Measurements from ENCODE around the gene CALN1.
"Not testable (repeated sequence)": the region's sequence is repeated elsewhere in the genome, so short reads cannot be mapped to it uniquely, and the experiment has no call there.

Gene CALN1

GRCh38 chr7:71846160-71846559 lies 566.0 kb downstream of the CALN1 start:
- no peak for DNase-seq

GRCh38 chr7:71843676-71844075 lies 568.5 kb downstream of the CALN1 start:
- DNase-seq: no peak

DNA sequence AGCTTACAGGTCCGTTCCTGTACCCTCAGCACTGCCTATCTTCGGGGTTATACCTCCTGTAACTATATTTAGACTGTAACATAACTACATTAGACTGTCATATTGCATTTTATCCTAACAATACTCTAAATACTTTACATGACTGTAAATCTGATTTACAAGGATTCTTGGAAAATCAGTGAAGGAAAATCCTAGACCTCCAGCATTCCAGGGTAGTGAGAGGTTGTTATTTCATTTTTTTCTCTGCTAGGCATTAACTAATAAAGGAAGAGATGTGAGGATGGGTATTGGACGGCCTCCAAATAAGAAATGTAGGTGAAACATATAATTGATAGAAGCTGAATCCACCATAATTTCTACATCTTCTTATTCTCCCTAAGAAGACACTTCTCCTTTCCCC lies 569.4 kb downstream of the CALN1 start:
- no peak for DNase-seq

DNA sequence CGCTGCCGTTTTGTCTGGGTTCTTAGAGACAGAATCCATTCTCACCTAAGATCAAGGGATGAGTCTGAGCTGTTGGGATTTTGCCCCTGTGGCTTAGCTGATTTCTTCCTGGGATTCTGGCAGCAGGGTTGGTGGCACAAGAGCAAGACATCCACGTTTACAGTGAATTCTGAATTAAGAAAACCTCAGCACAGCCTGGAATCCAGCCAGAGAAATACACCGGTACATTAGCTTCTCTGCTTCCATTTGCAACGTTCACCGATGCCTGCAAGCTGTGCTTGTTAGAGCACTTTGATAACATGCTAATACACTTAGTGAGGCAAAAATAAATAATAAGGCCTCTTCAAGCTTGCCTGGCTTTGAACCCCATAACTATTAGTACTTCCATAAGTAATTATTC lies 569.8 kb downstream of the CALN1 start:
- no peak for DNase-seq

GRCh38 chr7:71835056-71835455 lies 577.1 kb downstream of the CALN1 start:
- DNase-seq: no peak

GRCh38 chr7:71829515-71829914 lies 582.6 kb downstream of the CALN1 start:
- no peak for DNase-seq

GRCh38 chr7:71828361-71828760 lies 583.8 kb downstream of the CALN1 start:
- DNase-seq: no peak

GRCh38 chr7:71826141-71826540 lies 586.0 kb downstream of the CALN1 start:
- no peak for DNase-seq

GRCh38 chr7:71824006-71824760 lies 588.0 kb downstream of the CALN1 start:
- DNase-seq: no peak

- not testable (repeated sequence) for DNase-seq
These were observed 589.7 kb downstream of the CALN1 start for GRCh38 chr7:71822406-71822805.

- DNase-seq: no peak
These were observed 594.2 kb downstream of the CALN1 start for GRCh38 chr7:71817916-71818315.

GRCh38 chr7:71808115-71808514 lies 604.0 kb downstream of the CALN1 start:
- no peak for DNase-seq

- no peak for DNase-seq
These were observed 607.9 kb downstream of the CALN1 start for GRCh38 chr7:71804256-71804655.

GRCh38 chr7:71801976-71802375 lies 610.2 kb downstream of the CALN1 start:
- no peak for DNase-seq

DNA sequence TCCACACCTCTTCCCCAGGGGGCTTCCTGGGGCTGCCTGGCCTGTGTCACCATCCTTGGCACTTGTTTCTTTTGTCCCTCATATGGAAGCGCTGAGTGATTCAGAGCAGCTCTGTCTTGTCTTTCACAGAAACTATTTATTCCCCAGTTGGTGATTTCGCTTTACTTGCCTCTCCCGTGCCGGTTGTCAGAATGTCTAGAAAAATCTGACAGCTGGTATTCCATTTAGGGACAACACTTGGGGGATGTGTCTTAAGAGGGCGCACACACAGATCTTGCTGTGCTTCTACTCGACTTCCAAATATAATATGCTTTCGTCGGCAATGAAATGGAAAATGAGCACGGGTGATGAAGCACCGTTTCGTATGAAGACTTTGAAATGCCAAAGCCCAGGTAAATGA lies 611.8 kb downstream of the CALN1 start:
- DNase-seq: no peak

GRCh38 chr7:71795410-71795809 lies 616.7 kb downstream of the CALN1 start:
- no peak for DNase-seq

GRCh38 chr7:71793251-71793650 lies 618.9 kb downstream of the CALN1 start:
- no peak for DNase-seq

GRCh38 chr7:71787513-71787912 lies 624.6 kb downstream of the CALN1 start:
- DNase-seq: no peak

GRCh38 chr7:71785216-71785615 lies 626.9 kb downstream of the CALN1 start:
- DNase-seq: no peak

- no peak for DNase-seq
These were observed 627.4 kb downstream of the CALN1 start for GRCh38 chr7:71784781-71785180.

GRCh38 chr7:71784180-71784579 lies 628.0 kb downstream of the CALN1 start:
- DNase-seq: no peak

- no peak for DNase-seq
These were observed 628.4 kb downstream of the CALN1 start for GRCh38 chr7:71783779-71784178.

- DNase-seq: no peak
These were observed 630.1 kb downstream of the CALN1 start for GRCh38 chr7:71782051-71782450.

GRCh38 chr7:71780282-71780681 lies 631.9 kb downstream of the CALN1 start:
- no peak for DNase-seq

GRCh38 chr7:71777278-71777677 lies 634.9 kb downstream of the CALN1 start:
- DNase-seq: no peak

Measured in stimulated activated naive CD4-positive, alpha-beta T cell treated with Interleukin-2 at 50 U/mL for 16 hours (primary cell).